Loucy (cell line): ENCODE results near the gene GPAM.

Source experiments
- EZH2phosphoT487 ChIP-seq: fragments of 200-600 bp; IDR thresholded peaks from 2 replicates; pipeline ENCODE4 v1.6.1; 2018; ENCODE audit warnings: antibody characterized with exemption, mild to moderate bottlenecking, moderate library complexity, borderline replicate concordance
- TF ChIP-seq, protein P1 (sequence below): fragments of 200-600 bp; sonication (generic); conservative IDR thresholded peaks from 2 replicates; pipeline ENCODE4 v1.5.1; 2014; ENCODE audit warnings: mild to moderate bottlenecking, antibody characterized with exemption, low read length

DNA sequence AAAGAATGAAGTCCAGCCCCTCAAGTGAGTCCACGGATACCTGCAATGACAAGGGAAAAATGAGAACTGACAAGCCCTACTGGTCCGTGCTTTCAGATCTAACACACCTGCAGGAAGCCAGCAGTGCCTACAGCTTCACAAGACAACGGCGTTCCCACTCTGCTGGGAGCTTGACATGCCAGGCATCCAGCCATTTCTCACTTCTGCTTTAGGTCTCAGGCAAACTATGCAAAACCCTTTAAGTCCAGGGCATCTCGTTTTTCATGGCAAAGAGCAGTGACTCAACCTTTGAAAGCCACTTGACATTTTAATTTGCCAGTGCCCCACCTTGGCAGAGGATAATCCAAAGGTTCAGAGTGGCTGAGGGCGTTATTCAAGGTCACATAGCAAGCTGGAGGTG lies 49.1 kb upstream of the GPAM start:
- TF ChIP-seq, protein P1, sequence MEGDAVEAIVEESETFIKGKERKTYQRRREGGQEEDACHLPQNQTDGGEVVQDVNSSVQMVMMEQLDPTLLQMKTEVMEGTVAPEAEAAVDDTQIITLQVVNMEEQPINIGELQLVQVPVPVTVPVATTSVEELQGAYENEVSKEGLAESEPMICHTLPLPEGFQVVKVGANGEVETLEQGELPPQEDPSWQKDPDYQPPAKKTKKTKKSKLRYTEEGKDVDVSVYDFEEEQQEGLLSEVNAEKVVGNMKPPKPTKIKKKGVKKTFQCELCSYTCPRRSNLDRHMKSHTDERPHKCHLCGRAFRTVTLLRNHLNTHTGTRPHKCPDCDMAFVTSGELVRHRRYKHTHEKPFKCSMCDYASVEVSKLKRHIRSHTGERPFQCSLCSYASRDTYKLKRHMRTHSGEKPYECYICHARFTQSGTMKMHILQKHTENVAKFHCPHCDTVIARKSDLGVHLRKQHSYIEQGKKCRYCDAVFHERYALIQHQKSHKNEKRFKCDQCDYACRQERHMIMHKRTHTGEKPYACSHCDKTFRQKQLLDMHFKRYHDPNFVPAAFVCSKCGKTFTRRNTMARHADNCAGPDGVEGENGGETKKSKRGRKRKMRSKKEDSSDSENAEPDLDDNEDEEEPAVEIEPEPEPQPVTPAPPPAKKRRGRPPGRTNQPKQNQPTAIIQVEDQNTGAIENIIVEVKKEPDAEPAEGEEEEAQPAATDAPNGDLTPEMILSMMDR = no peak
- no peak for TF ChIP-seq EZH2phosphoT487
